Fibroblast of lung (primary cell): ENCODE data around the gene HAUS5.

Source experiments
- CTCF ChIP-seq, 2 donors: IDR thresholded peaks in 1 of 2; conservative IDR thresholded peaks in 1 of 2; 1 replicate in 1 of 2; 2 replicates in 1 of 2; pipeline ENCODE4 v1.5.1; 2011 to 2012; ENCODE audit warnings: low read length in 2 of 2, control low read depth in 1 of 2, inconsistent platforms in 1 of 2, low read depth in 1 of 2, mild to moderate bottlenecking in 1 of 2
- EZH2 ChIP-seq: IDR thresholded peaks from 2 replicates; pipeline ENCODE4 v1.5.1; 2012; ENCODE audit warnings: low read length, control low read depth, mild to moderate bottlenecking; ENCODE audit errors: missing control alignments

GRCh38 chr19:35670686-35671085 lies 58.2 kb downstream of the HAUS5 start:
- TF ChIP-seq CTCF (conservative IDR thresholded peaks at IDR 0.05 in 1 of 2, IDR thresholded peaks at IDR 0.05 in 1 of 2; ENCODE audit: low read depth in 1 of 2, low read length in 2 of 2): no peak
- no peak for TF ChIP-seq EZH2
